NCI-H345 (cell line): ENCODE data around the gene ZBP1.

ENCODE experiments used
- DNase-seq: peaks from one replicate; lab custom pipeline; 2025; lab: John Stamatoyannopoulos, UW

The ZBP1 gene

GRCh38 chr20:57596998-57597939 is 23.0 kb downstream of the ZBP1 start:
- peak; percentile 65 for DNase-seq

DNA sequence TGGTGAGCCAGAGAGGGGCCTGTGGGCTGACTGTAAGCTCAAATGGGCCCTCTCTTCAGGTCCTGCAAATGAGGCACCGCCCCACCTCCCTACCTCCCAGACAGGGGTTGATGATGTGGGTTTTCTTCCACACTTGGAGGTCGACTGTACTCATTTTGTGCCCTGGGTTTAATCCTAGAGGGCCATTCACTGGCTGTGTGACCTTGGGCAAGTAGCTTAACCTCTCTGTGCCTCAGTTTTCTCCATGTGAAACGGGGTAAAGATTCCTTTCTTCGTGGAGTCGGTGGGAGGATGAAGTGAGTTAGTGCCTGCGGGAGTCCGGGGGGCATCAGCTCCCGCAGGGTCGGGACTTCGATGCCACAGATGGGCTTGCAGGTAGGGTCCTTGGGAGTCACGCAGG is 23.9 kb downstream of the ZBP1 start:
- DNase-seq: no peak

DNA sequence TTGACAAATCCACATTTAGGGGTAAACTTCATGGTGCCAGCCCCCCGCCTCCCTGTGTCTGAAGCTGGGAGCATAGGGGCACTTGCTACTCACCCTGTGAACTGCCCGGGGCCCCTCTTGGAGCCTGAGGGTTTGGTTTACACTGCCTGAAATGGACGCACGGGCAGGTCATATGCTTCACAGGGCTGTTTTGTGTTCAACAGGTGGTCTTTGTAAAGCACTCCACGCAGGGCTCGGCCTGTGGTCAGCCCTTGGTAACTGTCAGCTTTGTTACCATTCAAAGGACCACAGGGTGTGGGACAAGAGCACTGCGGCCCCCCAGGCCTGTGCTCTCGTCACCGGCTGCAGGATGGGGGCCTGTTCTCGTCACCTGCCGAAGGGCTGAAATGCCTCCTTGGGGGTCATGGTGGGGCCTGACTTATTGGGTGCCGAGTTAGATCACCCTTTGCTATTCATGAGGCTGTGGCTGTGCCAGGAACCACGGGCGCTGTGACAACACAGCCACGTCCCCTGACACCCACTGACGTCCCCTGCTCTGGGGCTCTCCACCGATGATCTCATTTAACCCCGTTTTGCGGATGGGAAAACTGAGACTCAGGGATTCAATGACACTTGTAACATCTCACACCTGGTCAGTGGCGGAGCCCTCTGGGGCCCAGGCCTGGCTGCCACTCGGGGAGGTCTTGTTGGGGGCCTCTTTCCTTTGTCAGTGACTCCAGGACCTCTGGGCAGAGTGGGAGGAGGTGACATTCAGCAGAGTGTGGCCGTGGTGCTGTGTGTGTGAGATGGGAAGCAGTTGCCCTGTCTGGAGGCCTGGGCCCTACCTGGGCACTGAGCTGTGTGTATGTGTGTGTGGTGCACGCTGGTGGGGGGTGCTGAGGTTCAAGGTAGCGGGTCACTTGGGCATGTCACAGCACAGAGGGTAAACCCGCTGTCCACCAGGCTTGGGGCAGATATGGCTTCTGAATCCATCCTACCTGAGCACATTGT is 24.9 kb downstream of the ZBP1 start:
- no peak for DNase-seq

DNA sequence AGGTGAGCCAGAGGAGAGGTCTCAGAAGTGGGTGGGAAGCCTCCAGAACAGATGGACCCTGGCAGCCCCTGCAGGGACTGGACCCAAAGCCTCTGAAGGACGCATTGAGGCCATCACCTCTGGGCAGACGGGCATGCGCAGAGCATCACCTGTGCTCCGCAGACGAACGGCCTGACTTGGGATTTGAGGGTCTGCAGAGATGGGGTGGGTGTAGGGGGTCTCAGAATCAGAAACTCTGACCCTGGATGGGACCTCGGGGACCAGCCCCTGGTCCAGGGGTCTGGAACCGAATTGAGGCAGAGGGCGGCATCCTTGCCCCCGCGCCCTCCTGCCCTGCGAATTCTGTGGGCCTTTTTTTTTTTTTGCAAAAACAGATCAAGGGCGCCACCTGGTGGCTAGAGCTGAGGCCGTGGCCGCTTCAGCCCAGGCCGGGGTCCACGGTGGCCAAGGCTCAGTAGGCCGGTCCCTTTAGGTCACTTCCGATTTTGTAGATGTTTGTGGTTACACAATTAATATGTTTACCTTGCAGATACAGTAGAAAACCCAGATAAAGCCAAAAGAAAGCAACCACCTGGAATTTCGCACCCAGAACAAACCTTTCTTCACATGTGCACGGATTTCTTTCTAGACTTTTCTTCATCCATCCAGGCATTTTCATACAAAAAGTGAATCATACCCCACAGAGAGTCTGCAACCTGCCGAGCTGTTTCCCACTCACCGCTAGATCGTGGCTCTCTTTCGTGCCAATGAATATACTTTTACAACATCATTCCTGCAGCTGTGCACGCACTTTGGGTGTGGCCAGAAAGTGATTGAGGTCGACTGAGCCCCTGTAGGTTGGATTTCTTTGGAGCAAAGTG is 25.9 kb downstream of the ZBP1 start:
- DNase-seq: peak; percentile 38

- no peak for DNase-seq
Observed at GRCh38 chr20:57593134-57593886, 26.9 kb downstream of the ZBP1 start.

- peak; percentile 39 for DNase-seq
Observed at GRCh38 chr20:57592263-57593092, 27.7 kb downstream of the ZBP1 start.

DNA sequence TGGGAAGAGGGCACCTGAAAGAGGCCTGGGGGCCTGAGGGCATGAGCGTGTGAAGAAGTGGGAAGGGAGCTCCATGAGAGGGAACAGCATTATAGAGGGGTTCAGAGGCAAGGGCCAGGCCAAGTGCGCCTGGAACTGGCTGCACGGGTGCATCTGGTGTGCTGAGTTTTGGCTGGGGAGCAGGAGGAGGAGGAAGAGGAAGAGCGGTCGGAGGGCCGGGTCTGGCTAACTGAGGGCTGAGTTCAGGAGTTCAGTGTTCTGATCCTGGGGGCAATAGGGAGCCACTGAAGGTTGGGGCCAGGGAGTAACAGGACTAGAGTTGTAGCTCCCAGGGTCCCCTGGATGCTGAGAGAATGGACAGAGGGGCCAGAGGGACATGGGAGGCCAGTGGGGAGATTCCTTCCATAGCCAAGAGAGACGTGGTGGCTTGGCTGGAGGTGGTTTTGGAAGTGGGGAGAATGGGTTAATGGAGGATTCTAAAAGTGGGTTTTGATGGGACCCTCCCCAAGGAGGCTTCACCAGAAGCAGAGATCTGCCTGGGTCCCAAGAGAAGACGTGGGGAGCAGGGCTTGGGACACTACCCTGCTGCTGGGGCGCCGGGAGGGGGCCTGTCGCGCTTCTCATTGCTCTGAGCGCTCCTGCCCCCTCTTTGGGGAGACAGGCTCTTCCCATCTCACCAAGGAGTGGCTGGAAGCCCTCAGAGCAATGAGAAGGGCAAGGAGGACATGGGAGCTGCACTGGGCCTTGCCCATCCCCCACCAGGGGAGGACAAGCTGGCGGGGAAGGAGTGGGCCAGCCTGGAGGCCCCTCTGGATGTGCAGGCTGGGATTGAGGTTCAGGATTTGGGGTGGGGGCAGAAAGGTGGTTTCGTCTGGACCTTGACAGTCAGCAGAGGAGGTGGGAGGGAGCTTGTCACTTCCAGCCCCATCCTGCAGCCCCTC is 28.7 kb downstream of the ZBP1 start:
- DNase-seq: no peak

DNA sequence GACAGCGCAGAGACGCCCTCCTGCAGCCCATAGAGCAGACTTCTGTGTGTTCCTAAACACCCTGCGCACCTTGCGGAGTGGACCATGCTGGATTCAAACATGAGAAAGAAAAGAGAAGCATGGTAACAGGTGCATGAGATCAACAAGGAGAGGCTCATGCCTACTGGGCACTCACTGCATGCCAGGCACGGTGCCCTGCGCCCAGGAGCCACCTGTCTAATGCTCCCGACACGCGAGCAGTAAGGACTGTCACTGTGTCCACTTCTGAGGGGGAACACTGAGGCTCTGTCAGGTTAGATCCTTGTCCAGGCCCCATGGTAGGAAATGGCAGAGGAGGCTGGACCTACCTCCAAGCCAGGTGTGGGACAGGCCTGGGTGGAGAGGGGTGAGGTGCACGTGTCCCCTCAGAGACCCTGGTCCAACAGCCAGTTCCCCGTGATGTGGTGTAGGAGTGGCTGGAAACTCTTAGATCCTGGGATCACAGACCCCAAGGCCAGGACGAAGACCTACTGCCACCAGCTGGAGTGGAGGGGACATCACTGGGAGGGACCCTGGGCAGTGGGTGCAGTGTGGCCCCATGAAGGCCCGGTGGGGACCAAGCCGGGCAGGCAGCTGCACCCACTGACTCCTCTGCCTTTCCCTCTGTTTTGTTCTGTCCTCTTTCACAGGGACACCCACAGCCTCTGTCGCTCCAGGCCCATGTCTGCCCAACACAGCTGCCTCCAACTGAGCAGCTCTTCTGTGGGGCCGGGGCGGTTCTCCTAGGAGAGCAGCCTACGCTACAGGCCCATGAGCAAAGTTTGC is 29.5 kb downstream of the ZBP1 start:
- DNase-seq: no peak

GRCh38 chr20:57589728-57590484 is 30.3 kb downstream of the ZBP1 start:
- no peak for DNase-seq

GRCh38 chr20:57589123-57589727 is 31.0 kb downstream of the ZBP1 start:
- DNase-seq: no peak

DNA sequence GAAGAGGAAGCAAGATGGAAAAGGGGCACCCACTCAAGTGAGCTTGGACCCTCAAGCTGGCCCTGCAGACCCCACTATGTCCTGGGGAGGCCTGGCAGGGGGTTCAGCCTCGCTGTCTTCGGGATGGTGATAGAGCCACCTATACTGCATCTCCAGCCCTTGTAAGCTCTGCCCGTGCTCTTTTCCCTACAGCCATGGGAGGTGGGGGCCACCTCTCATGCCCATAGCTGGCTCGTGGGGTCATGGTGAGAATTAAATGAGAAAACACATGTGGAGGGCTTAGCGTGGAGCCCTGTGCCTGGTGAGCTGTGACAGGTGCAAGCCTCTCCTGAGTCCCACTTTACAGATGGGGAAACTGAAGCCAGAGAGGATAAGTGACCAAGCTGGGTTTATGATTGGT is 31.6 kb downstream of the ZBP1 start:
- DNase-seq: no peak

- no peak for DNase-seq
Observed at GRCh38 chr20:57587989-57588377, 32.2 kb downstream of the ZBP1 start.

- no peak for DNase-seq
Observed at GRCh38 chr20:57587278-57587988, 32.8 kb downstream of the ZBP1 start.

- no peak for DNase-seq
Observed at GRCh38 chr20:57586943-57587277, 33.3 kb downstream of the ZBP1 start.

- no peak for DNase-seq
Observed at GRCh38 chr20:57586370-57586793, 33.8 kb downstream of the ZBP1 start.

DNA sequence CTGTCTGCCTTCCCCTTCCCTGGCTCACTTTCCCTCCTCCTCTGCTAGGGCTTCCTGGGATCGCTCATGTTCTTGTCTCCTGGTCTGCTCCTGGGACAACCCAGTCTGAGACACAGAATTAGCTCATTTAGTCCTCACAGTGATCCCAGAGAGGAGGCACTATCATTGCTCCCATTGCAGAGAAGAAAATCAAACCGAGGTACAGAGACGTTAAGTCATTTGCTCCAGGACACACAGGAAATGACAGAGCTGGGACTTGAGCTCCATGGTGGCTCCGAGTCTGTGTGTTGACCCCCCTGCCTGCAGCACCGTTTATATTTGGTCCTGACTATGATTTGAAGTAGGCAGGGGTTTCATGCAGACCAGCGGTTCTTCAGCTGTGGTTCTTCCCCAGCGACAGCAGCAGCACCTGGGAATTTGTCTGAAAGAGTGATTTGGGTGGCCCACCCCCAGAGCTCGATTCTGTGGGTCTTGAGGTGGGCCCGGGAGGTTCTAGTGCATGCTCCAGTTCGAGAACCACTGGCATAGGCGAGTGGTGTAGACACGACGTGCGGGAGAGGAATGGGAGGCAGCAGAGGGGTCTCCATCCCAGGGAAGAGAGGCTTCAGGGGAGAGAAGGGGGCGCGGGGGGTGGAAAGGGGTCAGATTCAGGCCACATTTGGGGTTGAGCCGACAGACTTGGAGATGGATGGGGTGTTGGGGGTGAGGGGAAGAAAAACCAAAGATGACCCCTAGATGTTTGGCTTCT is 34.6 kb downstream of the ZBP1 start:
- DNase-seq: no peak
